Measurements from ENCODE around the gene AKNAD1.

The AKNAD1 gene

DNA sequence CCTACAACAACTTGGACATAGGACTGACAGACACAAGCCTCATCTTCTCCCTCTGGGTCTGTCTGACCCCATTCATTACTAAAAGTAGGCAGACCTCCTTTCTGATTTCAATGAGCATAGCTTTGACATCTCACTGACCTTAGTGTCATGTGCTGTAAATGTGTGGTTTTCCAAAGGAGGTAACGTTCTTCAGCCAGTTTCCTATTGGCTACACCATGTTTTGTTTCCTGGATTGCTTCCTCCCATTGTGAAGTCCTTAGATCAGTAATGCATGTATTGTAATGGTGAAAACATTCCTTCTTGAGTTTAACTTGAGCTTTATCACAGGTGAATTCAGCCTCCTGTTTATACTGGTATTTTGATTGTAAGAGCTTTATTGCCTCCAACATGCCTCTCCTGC, 89.8 kb downstream of the AKNAD1 start (continued):
- TF ChIP-seq RBAK (tag by site-specific recombination; IDR thresholded peaks at IDR 0.05), result no peak
- no peak for TF ChIP-seq WT1 (tag by site-specific recombination; IDR thresholded peaks at IDR 0.05)
- no peak for TF ChIP-seq ZNF677 (tag by site-specific recombination; IDR thresholded peaks at IDR 0.05)
- TF ChIP-seq ZNF37A (tag by site-specific recombination; IDR thresholded peaks at IDR 0.05), result no peak
